Astrocyte of the spinal cord (primary cell): Measurements from ENCODE around the gene PTEN.
A peak's percentile ranks its signal among the peaks of the same experiment; 100 is the strongest.

Source experiments
- DNase-seq: peaks from one replicate; pipeline ENCODE4 v3.0.0; 2011; ENCODE audit warnings: low read depth, low spot score
- H3K4me3 ChIP-seq: 2 replicates; pipeline ENCODE4 v1.5.1; 2011; ENCODE audit warnings: low read depth, mild to moderate bottlenecking, low read length, moderate library complexity
- CTCF ChIP-seq: IDR thresholded peaks from 2 replicates; pipeline ENCODE4 v1.5.1; 2012; ENCODE audit warnings: low read depth, mild to moderate bottlenecking, low read length, inconsistent platforms
- in situ Hi-C: cut with HindIII; loops from 2 replicates; pipeline ENCODE4 v1.10.0; 2017; ENCODE audit warnings: low sequenced_read_pairs

Gene PTEN

GRCh38 chr10:87838650-87839049 lies 24.8 kb upstream of the PTEN start:
- in situ Hi-C loops, result no loop called here
- H3K4me3 ChIP-seq, result no peak overlapping the region
- DNase-seq, result no peak
- no peak for TF ChIP-seq CTCF

- no peak for DNase-seq
Observed at GRCh38 chr10:87841186-87841585, 22.2 kb upstream of the PTEN start.

GRCh38 chr10:87842220-87842641 lies 21.2 kb upstream of the PTEN start:
- no peak overlapping the region for H3K4me3 ChIP-seq
- no peak for TF ChIP-seq CTCF
- in situ Hi-C loops, result no loop called here
- DNase-seq, result no peak

More at GRCh38 chr10:87841186-87841585, 22.2 kb upstream of the PTEN start:
- no peak for TF ChIP-seq CTCF
- in situ Hi-C loops, result no loop called here
- no peak overlapping the region for H3K4me3 ChIP-seq

GRCh38 chr10:87842776-87843497 lies 20.5 kb upstream of the PTEN start:
- TF ChIP-seq CTCF, result no peak
- in situ Hi-C loops, result no loop called here

GRCh38 chr10:87843714-87844113 lies 19.7 kb upstream of the PTEN start:
- no peak overlapping the region for H3K4me3 ChIP-seq
- in situ Hi-C loops, result no loop called here
- no peak for DNase-seq

More at GRCh38 chr10:87842776-87843497, 20.5 kb upstream of the PTEN start:
- peak; percentile 87 for DNase-seq
- no peak overlapping the region for H3K4me3 ChIP-seq

GRCh38 chr10:87844837-87845623 lies 18.4 kb upstream of the PTEN start:
- DNase-seq, result peak; percentile 73
- in situ Hi-C loops, result no loop called here
- TF ChIP-seq CTCF, result no peak
- no peak overlapping the region for H3K4me3 ChIP-seq

More at GRCh38 chr10:87843714-87844113, 19.7 kb upstream of the PTEN start:
- TF ChIP-seq CTCF, result no peak
